T-helper 17 cell (primary cell): ENCODE results near the gene GSTM5. TPM values are rescaled to one million over a fixed set of nuclear protein-coding genes. Genes with fewer than 3 reads are reported as not detected.
"Not testable (repeated sequence)": the region's sequence is repeated elsewhere in the genome, so short reads cannot be mapped to it uniquely, and the experiment has no call there.

ENCODE experiments used
- ATAC-seq: fragments of 150-1000 bp; cut with Tn5 transposase; 2 replicates; pipeline ENCODE4 v1.10.0; 2021; ENCODE audit warnings: mild to moderate bottlenecking, moderate library complexity
- DNase-seq, 3 donors: peaks; one replicate each; pipeline versions ENCODE4 v3.0.0 to v3.0.0-alpha.2; 2020 to 2021
- H3K9me3 ChIP-seq: one replicate; pipeline ENCODE4 v1.7.0; 2013; ENCODE audit warnings: low read length, mild to moderate bottlenecking; ENCODE audit not compliant: control insufficient read depth, poor library complexity, severe bottlenecking
- H3K27ac Mint-ChIP-seq: one replicate; pipeline ENCODE4 v1.8.0; 2022; ENCODE audit warnings: mild to moderate bottlenecking, moderate library complexity, mixed read lengths
- H3K27me3 Mint-ChIP-seq: one replicate; pipeline ENCODE4 v1.8.0; 2022; ENCODE audit warnings: mixed read lengths
- H3K36me3 Mint-ChIP-seq: one replicate; pipeline ENCODE4 v1.8.0; 2022; ENCODE audit warnings: low read depth, mixed read lengths
- H3K4me1 Mint-ChIP-seq: one replicate; pipeline ENCODE4 v1.8.0; 2022; ENCODE audit warnings: mild to moderate bottlenecking, mixed read lengths
- H3K4me3 Mint-ChIP-seq: one replicate; pipeline ENCODE4 v1.8.0; 2022; ENCODE audit warnings: mild to moderate bottlenecking, moderate library complexity, mixed read lengths
- total RNA-seq, 4 donors: library from RNA in 2 of 4; stranded (reverse) in 2 of 4; gene quantifications; one replicate each; pipeline ENCODE4 v1.2.3 and lab custom pipeline; 2022 to 2026

GSTM5 gene
- total RNA-seq, 2 donors from 2014 or later = 0.60 TPM; not detected in 1

- Mint-ChIP-seq H3K36me3 (no peaks in the 10 kb centered on the region), H3K27ac (no peak within 1 kb of the TSS), H3K4me1 (no peaks in the 10 kb centered on the region), H3K27me3 (peaks cover 6% of the 10 kb centered on the region), H3K4me3 (no peak within 1 kb of the TSS)
- DNase-seq (peak in 1 of 3 donors; percentile 7), ATAC-seq (no peak)
- H3K9me3 ChIP-seq = no peaks in the 10 kb centered on the region
Observed at GRCh38 chr1:109763646-109764415, 51.8 kb downstream of the GSTM5 start, which contains the start of gene EPS8L3. TSS of gene EPS8L3 (minus strand) at chr1:109763923. CDS start at chr1:109761749, 2,174 bp downstream.

GRCh38 chr1:109764561-109765482 is 52.8 kb downstream of the GSTM5 start:
- H3K9me3 ChIP-seq = no peaks in the 10 kb centered on the region
- peak in 1 of 3 donors; percentile 6 for DNase-seq
- Mint-ChIP-seq H3K27ac (no peak overlapping the region), H3K4me3 (no peak overlapping the region), H3K36me3 (peaks cover 5% of the 10 kb centered on the region), H3K4me1 (peaks cover 2% of the 10 kb centered on the region), H3K27me3 (peaks cover 15% of the 10 kb centered on the region)
- ATAC-seq = no peak

GRCh38 chr1:109765483-109765815 is 53.4 kb downstream of the GSTM5 start:
- Mint-ChIP-seq H3K4me1 (peaks cover 2% of the 10 kb centered on the region), H3K36me3 (peaks cover 5% of the 10 kb centered on the region), H3K27me3 (peaks cover 15% of the 10 kb centered on the region), H3K4me3 (no peak overlapping the region), H3K27ac (no peak overlapping the region)
- ATAC-seq = no peak
- no peaks in the 10 kb centered on the region for H3K9me3 ChIP-seq
- no peak for DNase-seq

- Mint-ChIP-seq H3K27me3 (peaks cover 15% of the 10 kb centered on the region), H3K36me3 (peaks cover 5% of the 10 kb centered on the region), H3K4me1 (peaks cover 4% of the 10 kb centered on the region), H3K27ac (no peak overlapping the region), H3K4me3 (no peak overlapping the region)
- DNase-seq = no peak
- no peaks in the 10 kb centered on the region for H3K9me3 ChIP-seq
- no peak for ATAC-seq
Observed at GRCh38 chr1:109765896-109766615, 54.0 kb downstream of the GSTM5 start.

- peaks cover 15% of the 10 kb centered on the region for H3K27me3 Mint-ChIP-seq
- H3K4me3 Mint-ChIP-seq, H3K9me3 ChIP-seq, DNase-seq, H3K36me3 Mint-ChIP-seq, H3K27ac Mint-ChIP-seq, H3K4me1 Mint-ChIP-seq, ATAC-seq: not testable (repeated sequence)
Observed at GRCh38 chr1:109766991-109767636, 55.1 kb downstream of the GSTM5 start.

Other genes with a start within 250 kb of the GSTM5 start
- gene SYPL2, start 245.7 kb upstream of the GSTM5 start, total RNA-seq = not detected
- 10 to 100 TPM; 14.3 to 16.0 TPM for gene ATXN7L2, start 228.3 kb upstream of the GSTM5 start, total RNA-seq
- 10 to 100 TPM; 21.0 to 23.5 TPM for gene CYB561D1, start 218.2 kb upstream of the GSTM5 start, total RNA-seq
- gene AMIGO1, start 202.5 kb upstream of the GSTM5 start, total RNA-seq = 1 to 10 TPM; 6.2 to 8.0 TPM
- gene GPR61, start 172.4 kb upstream of the GSTM5 start, total RNA-seq = under 1 TPM; 0.20 to 0.65 TPM
- 1 to 10 TPM; 7.8 to 8.8 TPM for gene GNAI3, start 163.6 kb upstream of the GSTM5 start, total RNA-seq
- gene GNAT2, start 92.6 kb upstream of the GSTM5 start, total RNA-seq = not detected
- 100 to 1,000 TPM; 471 to 552 TPM for gene AMPD2, start 92.4 kb upstream of the GSTM5 start, total RNA-seq
- gene GSTM4, start 56.2 kb upstream of the GSTM5 start, total RNA-seq = 10 to 100 TPM; 17.0 to 18.0 TPM
- gene GSTM2, start 44.2 kb upstream of the GSTM5 start, total RNA-seq = 100 to 1,000 TPM in 1 of 2 donors, 10 to 100 TPM in 1; 44.0 to 117 TPM
- 10 to 100 TPM in 1 of 2 donors, not detected in 1; 34.5 TPM for gene GSTM1, start 24.4 kb upstream of the GSTM5 start, total RNA-seq
- gene GSTM3, start 28.8 kb downstream of the GSTM5 start, total RNA-seq = 1 to 10 TPM; 5.6 to 7.8 TPM
- not detected for gene EPS8L3, start 51.7 kb downstream of the GSTM5 start, total RNA-seq
- gene CSF1, start 198.6 kb downstream of the GSTM5 start, total RNA-seq = 10 to 100 TPM; 15.4 to 20.3 TPM